Activated CD8-positive, alpha-beta memory T cell treated with anti-CD3 and anti-CD28 coated beads, Interleukin-2, amount 10 ng/mL, durations not matched to agents 7 days and 5 days (primary cell): ENCODE results near the gene SCN3A. TPM values are rescaled to one million over a fixed set of nuclear protein-coding genes. Genes with fewer than 3 reads are reported as not detected.

Source experiments
- ATAC-seq: fragments of 150-1000 bp; cut with Tn5 transposase; one replicate; pipeline ENCODE4 v1.10.0; 2021; ENCODE audit warnings: moderate library complexity
- CTCF ChIA-PET: fragments of 350-600 bp; sonication (Branson Sonifier 250); formaldehyde crosslinking; loops from one replicate; lab custom pipeline; 2021; ENCODE audit warnings: antibody characterized with exemption; lab: Charles Lee
- DNase-seq: peaks from one replicate; pipeline ENCODE4 v3.0.0-alpha.2; 2020
- H3K27ac Mint-ChIP-seq: one replicate; pipeline ENCODE4 v1.8.0; 2021; ENCODE audit warnings: mild to moderate bottlenecking, mixed read lengths
- H3K27me3 Mint-ChIP-seq: one replicate; pipeline ENCODE4 v1.8.0; 2021; ENCODE audit warnings: mixed read lengths
- H3K36me3 Mint-ChIP-seq: one replicate; pipeline ENCODE4 v1.8.0; 2021; ENCODE audit warnings: mild to moderate bottlenecking, mixed read lengths
- H3K4me1 Mint-ChIP-seq: one replicate; pipeline ENCODE4 v1.8.0; 2021; ENCODE audit warnings: mixed read lengths
- H3K4me3 Mint-ChIP-seq: one replicate; pipeline ENCODE4 v1.8.0; 2021; ENCODE audit warnings: mild to moderate bottlenecking, moderate library complexity, mixed read lengths
- H3K9me3 Mint-ChIP-seq: one replicate; pipeline ENCODE4 v1.8.0; 2022; ENCODE audit warnings: low read depth, mixed read lengths
- total RNA-seq, 2 experiments: library from RNA; stranded (reverse); gene quantifications; one replicate each; pipeline ENCODE4 v1.2.3, GENCODE V29; 2021

Gene SCN3A
- total RNA-seq, 2 experiments from 2014 or later = 0.07 TPM; not detected in 1

DNA sequence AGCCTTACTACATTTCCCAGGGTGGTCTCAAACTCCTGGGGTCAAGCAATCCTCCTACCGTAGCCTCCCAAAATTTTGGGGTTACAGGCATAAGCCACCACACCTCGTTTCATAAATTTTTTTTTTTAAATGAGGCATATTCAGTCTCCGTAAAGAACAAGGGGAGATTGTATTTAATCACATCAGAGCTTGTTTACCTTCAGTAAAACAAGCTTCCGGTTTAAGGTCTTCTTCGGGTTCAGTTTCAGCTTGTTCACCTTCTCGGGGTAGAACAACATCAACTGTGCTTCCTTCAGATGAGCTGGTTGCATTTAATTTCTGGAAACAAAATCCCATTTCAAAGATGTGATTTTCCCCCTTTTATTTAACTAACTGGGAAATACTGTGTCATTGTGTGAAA is 88.6 kb downstream of the SCN3A start:
- Mint-ChIP-seq H3K27me3 (no peaks in the 10 kb centered on the region), H3K4me1 (no peaks in the 10 kb centered on the region), H3K36me3 (no peaks in the 10 kb centered on the region), H3K9me3 (no peaks in the 10 kb centered on the region), H3K4me3 (no peak overlapping the region), H3K27ac (no peak overlapping the region)
- CTCF ChIA-PET = interaction anchor here (1.0 kb wide), 1 partner anchor 15 kb away, joined by 3 read pairs; no protein-coding TSS in a partner anchor
- DNase-seq (no peak), ATAC-seq (no peak)

DNA sequence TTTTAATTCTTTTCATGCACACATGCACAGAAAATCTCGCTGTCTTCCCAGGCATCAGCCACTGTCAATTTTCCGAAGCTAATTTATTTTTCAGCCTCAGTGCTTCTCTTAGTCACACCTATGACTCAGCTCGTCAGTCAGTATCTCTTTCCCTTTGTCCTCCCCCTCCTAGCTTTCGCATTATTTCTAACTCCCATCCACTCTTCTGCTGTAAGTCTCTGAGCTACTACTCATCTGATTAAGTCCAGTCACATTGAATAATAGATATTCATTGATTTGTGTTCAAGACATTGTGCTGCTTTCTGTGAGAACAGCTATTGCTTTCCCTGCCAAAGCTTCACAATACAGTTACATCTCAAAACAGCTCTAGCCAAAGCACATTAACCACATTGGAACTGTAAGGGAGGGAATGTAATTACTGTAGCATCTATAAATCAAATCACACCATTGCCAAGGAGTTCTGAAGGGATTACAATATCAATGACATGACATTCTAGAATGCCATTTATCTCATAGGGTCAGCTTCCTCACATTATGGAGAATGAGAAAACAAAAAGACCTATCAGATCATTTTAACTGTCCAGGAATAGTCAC is 89.4 kb downstream of the SCN3A start:
- Mint-ChIP-seq H3K4me3 (no peak overlapping the region), H3K9me3 (peaks cover 1% of the 10 kb centered on the region), H3K36me3 (no peaks in the 10 kb centered on the region), H3K27ac (no peak overlapping the region), H3K27me3 (no peaks in the 10 kb centered on the region), H3K4me1 (no peaks in the 10 kb centered on the region)
- ATAC-seq (no peak), DNase-seq (no peak)
- CTCF ChIA-PET = interaction anchor here (1.0 kb wide), 1 partner anchor 16 kb away, joined by 3 read pairs; no protein-coding TSS in a partner anchor

DNA sequence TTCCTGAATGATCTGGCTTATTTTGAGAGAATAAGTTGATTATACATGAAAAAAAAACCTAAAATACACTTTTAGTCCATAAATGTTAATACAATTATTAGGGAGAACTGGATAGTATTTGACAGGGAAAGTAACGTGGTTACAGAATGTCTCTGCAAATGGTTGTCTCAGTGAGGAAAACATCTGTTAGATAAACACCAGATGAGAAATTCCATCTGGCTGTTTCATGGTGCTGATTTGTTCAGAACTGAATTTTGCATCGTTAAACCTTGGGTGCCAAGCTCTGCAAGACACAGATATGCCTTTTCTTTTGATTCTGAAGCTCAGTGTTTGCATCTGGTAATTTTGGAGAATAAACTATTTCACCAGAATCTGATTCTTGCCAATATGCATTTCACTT is 90.4 kb downstream of the SCN3A start:
- DNase-seq (no peak), ATAC-seq (no peak)
- no peak overlapping the region for H3K4me3 Mint-ChIP-seq
- H3K36me3 Mint-ChIP-seq = no peaks in the 10 kb centered on the region
- CTCF ChIA-PET = no interaction called here
- H3K4me1 Mint-ChIP-seq = no peaks in the 10 kb centered on the region
- no peak overlapping the region for H3K27ac Mint-ChIP-seq
- no peaks in the 10 kb centered on the region for H3K27me3 Mint-ChIP-seq
- H3K9me3 Mint-ChIP-seq = peaks cover 3% of the 10 kb centered on the region

DNA sequence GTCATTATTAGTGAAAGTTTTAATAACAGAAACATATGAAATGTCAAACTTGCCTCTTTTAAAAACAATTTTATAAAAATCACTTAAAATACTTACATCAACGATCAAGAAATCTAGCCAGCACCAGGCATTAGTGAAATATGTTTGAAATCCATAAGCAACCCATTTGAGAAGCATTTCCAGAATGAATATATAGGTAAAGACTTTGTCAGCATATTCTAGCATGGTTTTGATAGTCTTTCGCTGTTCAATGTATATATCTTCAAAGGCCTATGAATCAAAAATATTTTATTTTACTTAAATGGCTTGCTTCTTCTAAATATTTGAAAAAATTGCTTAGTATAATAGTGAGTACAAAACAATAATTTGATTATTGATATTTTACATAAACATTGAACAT is 91.1 kb downstream of the SCN3A start:
- no peak for DNase-seq
- Mint-ChIP-seq H3K27ac (no peak overlapping the region), H3K36me3 (no peaks in the 10 kb centered on the region), H3K9me3 (peaks cover 3% of the 10 kb centered on the region), H3K4me1 (no peaks in the 10 kb centered on the region), H3K27me3 (no peaks in the 10 kb centered on the region), H3K4me3 (no peak overlapping the region)
- no peak for ATAC-seq
- CTCF ChIA-PET = no interaction called here

DNA sequence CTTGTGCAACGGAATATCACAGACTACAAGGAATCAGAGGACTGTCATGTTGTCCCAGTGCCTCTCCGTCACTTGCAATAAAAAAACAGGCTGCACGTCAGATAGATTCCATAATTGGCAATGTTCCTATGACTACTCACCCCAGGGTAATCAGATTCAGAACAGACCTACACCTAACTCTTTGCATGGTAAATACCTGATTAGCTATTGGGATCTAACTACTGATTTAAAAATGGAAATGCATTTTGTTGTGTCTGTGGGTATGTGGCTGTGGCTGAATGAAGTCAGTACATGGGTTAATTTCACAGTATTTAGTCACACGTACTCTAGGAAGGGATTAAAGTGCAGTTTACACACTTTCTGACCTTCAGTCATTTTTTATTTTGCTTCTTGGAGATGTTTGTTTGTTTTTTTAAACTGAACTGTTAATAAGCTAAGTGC is 91.7 kb downstream of the SCN3A start:
- CTCF ChIA-PET = interaction anchor here (1.0 kb wide), 1 partner anchor 8 kb away, joined by 3 read pairs; no protein-coding TSS in a partner anchor

DNA sequence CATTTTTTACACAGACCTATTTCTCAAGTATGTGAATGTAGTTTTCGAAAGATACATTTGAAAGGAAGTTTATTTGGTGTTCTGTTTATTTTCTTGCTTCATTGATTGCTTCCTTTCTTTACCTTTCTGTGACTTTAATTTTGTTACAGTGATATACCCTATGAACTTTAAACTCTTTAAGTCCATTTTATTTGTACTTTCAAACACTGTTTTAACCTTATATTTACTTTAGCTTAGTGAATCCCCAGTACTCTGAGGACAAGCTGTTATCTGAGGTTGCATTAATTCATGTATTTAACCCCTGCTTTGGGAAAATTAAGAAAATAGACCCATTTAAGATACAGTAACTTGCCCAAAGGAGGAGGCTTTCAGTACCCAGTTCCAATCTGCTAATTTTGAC is 93.5 kb downstream of the SCN3A start:
- Mint-ChIP-seq H3K9me3 (peaks cover 3% of the 10 kb centered on the region), H3K27me3 (no peaks in the 10 kb centered on the region), H3K27ac (no peak overlapping the region), H3K4me1 (no peaks in the 10 kb centered on the region), H3K4me3 (no peak overlapping the region), H3K36me3 (no peaks in the 10 kb centered on the region)
- no peak for DNase-seq
- CTCF ChIA-PET = no interaction called here
- no peak for ATAC-seq

More for the DNA sequence above, 91.7 kb downstream of the SCN3A start:
- Mint-ChIP-seq H3K36me3 (no peaks in the 10 kb centered on the region), H3K9me3 (peaks cover 3% of the 10 kb centered on the region), H3K4me3 (no peak overlapping the region), H3K4me1 (no peaks in the 10 kb centered on the region), H3K27me3 (no peaks in the 10 kb centered on the region), H3K27ac (no peak overlapping the region)
- ATAC-seq (no peak), DNase-seq (no peak)

DNA sequence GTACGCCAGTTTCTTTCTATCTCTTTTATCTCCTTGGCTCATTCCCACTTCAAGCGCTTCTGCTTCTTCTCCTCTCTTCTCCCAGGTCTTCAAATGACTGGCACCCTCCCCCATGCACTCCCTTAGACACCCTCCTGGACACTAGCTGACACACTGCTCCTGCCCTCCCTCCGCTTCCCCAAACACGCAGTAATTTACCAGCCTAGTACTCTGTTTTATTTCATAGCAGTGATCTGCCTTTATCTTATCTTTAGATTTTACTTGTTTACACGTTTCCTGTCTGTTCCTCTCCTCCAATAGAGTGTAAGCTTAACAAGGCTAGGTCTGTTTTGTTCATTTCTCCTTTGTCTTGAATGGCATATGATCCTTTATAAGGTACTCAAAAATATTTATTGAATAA is 93.9 kb downstream of the SCN3A start:
- H3K27me3 Mint-ChIP-seq = no peaks in the 10 kb centered on the region
- ATAC-seq = no peak
- DNase-seq = no peak
- CTCF ChIA-PET = no interaction called here
- H3K36me3 Mint-ChIP-seq = no peaks in the 10 kb centered on the region
- H3K4me3 Mint-ChIP-seq = no peak overlapping the region
- no peak overlapping the region for H3K27ac Mint-ChIP-seq
- no peaks in the 10 kb centered on the region for H3K4me1 Mint-ChIP-seq
- peaks cover 3% of the 10 kb centered on the region for H3K9me3 Mint-ChIP-seq

DNA sequence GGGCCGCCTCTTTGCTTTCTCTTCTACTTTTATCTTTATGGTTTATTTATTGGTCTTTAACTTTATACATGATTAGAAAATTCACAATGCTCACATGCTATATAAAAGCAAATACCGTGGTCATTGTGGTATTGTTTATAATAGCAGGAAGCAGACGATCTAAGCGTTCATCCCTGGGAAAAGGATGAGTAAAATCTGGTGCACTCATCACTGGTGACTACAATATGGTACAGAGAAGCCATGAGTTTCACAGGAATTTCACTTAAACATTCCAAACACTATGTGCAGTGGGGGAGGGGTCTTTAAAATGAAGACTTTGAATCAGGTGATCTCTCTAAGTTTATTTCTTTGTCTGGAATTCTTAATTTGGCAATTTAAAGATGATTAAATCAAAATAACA is 97.9 kb downstream of the SCN3A start:
- CTCF ChIA-PET = no interaction called here
- H3K36me3 Mint-ChIP-seq = no peaks in the 10 kb centered on the region
- no peaks in the 10 kb centered on the region for H3K4me1 Mint-ChIP-seq
- no peaks in the 10 kb centered on the region for H3K27me3 Mint-ChIP-seq
- DNase-seq = no peak
- H3K27ac Mint-ChIP-seq = no peak overlapping the region
- no peak overlapping the region for H3K4me3 Mint-ChIP-seq
- peaks cover 3% of the 10 kb centered on the region for H3K9me3 Mint-ChIP-seq
- no peak for ATAC-seq

DNA sequence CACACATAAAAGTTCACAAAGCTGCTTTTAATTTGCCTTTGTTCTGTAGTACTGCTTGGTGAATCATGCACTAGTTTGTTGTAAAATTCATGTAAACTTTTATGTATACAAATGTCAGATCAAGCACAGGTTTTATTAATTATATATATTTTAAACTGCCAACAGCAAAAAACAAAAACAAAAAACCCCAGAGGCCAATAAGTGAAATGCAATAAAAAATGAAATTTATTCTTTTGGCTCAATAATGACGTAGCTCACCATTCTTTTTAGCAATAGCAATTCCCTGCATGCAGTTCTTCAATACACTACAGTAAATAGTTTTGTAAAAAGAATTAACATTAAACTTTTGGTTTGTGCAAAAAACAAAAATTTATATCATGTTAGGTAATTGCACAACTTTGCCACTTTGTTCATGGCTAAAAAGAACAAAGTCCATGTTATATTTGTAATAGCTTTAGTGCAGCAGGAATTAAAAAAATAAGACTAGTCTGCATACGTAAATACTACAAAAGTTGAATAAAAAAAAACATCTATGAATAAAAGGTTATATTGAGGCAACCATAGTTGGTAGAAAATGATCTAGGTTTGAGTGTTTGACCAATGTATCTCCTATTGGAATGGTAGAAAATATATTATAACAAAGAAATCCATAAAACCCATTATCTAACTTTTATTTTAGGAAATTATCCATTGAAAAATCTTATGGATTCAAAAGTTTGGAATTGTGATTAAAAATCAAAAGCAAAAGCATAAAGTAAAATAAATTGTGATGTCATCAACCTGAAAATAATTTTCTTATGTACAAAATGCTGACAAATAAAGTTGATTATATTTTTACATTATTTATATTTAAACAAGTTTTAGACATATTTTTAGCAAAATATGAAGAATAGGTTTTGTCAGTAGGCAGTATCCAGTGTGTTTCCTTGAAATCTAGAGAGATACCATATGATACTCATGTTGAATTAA is 115.6 kb downstream of the SCN3A start:
- ATAC-seq (no peak), DNase-seq (no peak)
- H3K36me3 Mint-ChIP-seq = no peaks in the 10 kb centered on the region
- H3K27me3 Mint-ChIP-seq = no peaks in the 10 kb centered on the region
- CTCF ChIA-PET = no interaction called here
- no peaks in the 10 kb centered on the region for H3K4me1 Mint-ChIP-seq
- H3K9me3 Mint-ChIP-seq = peaks cover 5% of the 10 kb centered on the region
- no peak overlapping the region for H3K27ac Mint-ChIP-seq
- H3K4me3 Mint-ChIP-seq = no peak overlapping the region

DNA sequence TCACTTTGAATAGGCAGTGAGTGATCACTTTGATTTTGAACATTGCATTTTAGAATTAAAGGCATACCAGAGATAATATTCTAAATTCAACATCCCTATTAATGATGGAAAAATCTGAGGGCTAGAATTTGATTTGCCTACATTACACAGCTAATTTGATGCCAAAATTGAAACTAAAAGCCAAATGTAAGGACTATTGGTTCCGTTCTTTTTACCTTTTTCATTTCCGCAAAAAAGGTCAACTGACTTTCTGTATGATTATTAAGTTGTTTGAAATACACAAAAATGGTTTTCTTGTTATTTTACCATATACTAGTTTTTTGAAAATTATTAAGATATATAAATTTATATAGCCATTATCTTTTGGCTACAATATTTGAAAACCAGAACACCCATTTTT is 117.5 kb downstream of the SCN3A start:
- Mint-ChIP-seq H3K4me1 (no peaks in the 10 kb centered on the region), H3K9me3 (peaks cover 5% of the 10 kb centered on the region), H3K27me3 (no peaks in the 10 kb centered on the region), H3K27ac (no peak overlapping the region), H3K4me3 (no peak overlapping the region), H3K36me3 (no peaks in the 10 kb centered on the region)
- DNase-seq (no peak), ATAC-seq (no peak)
- CTCF ChIA-PET = no interaction called here

DNA sequence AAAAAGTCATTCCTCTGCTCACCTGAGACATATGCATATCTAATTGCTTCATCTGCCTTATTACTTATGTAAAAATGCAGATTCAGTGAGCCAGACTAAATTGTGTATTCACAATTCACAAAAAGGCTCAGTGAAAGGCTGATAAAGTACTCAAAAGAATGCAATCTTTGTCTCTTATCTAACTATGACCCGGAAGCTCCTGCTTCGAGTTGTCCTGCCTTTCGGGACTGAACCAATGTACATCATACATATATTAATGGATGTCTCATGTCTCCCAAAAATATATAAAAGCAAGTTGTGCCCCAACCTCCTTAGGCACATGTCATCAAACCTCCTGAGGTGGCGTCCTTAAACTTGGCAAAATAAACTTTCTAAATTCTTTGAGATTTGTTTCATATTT is 120.5 kb downstream of the SCN3A start:
- Mint-ChIP-seq H3K27me3 (no peaks in the 10 kb centered on the region), H3K36me3 (no peaks in the 10 kb centered on the region), H3K9me3 (peaks cover 5% of the 10 kb centered on the region), H3K4me3 (no peak overlapping the region), H3K27ac (no peak overlapping the region), H3K4me1 (no peaks in the 10 kb centered on the region)
- ATAC-seq (no peak), DNase-seq (no peak)
- CTCF ChIA-PET = no interaction called here

DNA sequence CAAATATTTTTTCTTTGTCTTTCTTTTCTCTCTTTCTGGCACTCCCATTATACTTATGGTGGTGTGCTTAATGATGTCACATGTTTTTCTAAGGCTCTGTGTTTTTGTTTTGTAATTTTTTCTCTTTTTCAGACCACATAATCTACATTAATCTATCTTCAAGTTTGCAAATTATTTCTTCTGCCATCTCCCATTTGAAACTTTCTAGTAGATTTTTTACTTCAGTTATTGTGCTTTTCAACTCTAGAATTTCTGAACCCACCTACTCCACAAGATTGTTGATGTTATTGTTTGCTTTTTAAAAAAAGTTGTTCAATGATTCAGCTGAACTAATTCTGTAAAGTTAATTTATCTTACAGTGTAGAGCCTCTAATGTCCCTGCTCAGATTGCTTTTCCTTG is 121.4 kb downstream of the SCN3A start:
- Mint-ChIP-seq H3K4me1 (no peaks in the 10 kb centered on the region), H3K27me3 (no peaks in the 10 kb centered on the region), H3K36me3 (no peaks in the 10 kb centered on the region), H3K9me3 (peaks cover 5% of the 10 kb centered on the region), H3K27ac (no peak overlapping the region), H3K4me3 (no peak overlapping the region)
- DNase-seq = no peak
- no peak for ATAC-seq
- CTCF ChIA-PET = no interaction called here

DNA sequence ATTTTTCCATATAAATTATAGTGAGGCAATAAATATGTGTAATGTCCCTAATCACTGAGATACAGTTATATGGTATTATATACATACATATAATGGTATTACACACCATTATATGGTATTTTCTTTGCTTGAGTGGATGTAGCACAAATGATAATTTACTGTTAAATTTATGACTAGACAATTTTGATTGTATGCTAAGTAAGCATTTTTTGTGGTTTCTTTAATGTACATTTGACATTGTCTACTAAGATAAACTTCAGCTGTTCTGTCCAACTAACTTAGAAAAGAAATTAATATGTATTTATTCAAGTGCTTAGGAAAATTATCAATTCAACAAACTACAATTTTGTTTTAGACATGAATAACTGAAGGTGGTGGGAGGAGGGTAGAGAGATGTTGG is 122.6 kb downstream of the SCN3A start:
- no peaks in the 10 kb centered on the region for H3K27me3 Mint-ChIP-seq
- no peaks in the 10 kb centered on the region for H3K4me1 Mint-ChIP-seq
- ATAC-seq = no peak
- no peak for DNase-seq
- CTCF ChIA-PET = no interaction called here
- no peak overlapping the region for H3K4me3 Mint-ChIP-seq
- no peaks in the 10 kb centered on the region for H3K36me3 Mint-ChIP-seq
- H3K9me3 Mint-ChIP-seq = peaks cover 5% of the 10 kb centered on the region
- H3K27ac Mint-ChIP-seq = no peak overlapping the region

DNA sequence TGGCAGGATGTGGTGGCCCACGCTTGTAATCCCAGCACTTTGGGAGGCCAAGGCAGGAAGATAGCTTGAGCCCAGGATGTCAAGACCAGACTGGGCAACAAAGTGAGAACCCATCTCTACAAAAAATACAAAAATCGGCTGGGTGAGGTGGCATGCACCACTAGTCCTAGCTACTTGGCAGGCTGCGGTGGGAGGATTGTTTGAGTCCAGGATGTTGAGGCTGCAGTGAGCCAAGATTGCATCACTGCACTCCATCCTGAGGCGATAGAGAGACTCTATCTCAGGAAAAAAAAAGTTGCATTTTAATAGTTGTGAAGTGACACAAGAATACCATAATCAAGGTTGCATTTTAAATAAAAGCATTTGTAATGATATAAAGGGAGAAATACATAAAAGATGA is 124.4 kb downstream of the SCN3A start:
- no peaks in the 10 kb centered on the region for H3K27me3 Mint-ChIP-seq
- DNase-seq (no peak), ATAC-seq (no peak)
- H3K4me1 Mint-ChIP-seq = no peaks in the 10 kb centered on the region
- H3K36me3 Mint-ChIP-seq = no peaks in the 10 kb centered on the region
- H3K9me3 Mint-ChIP-seq = peaks cover 5% of the 10 kb centered on the region
- no peak overlapping the region for H3K27ac Mint-ChIP-seq
- CTCF ChIA-PET = no interaction called here
- H3K4me3 Mint-ChIP-seq = no peak overlapping the region
